HepG2 (cell line): Measurements from ENCODE around the gene CDC42EP3. TPM values are rescaled to one million over a fixed set of nuclear protein-coding genes. Genes with fewer than 3 reads are reported as not detected.

ENCODE experiments used
- ATAC-seq: fragments of 200-7000 bp; cut with Tn5 transposase; 3 replicates; pipeline ENCODE4 v1.9.1; 2020; ENCODE audit warnings: mild to moderate bottlenecking, moderate library complexity
- BruUV-seq: library from RNA; stranded (reverse); fragments of 400-500 nt; replicated peaks from 2 replicates; lab custom pipeline; 2021; lab: Mats Ljungman, UMichigan
- CTCF ChIA-PET: fragments of 300-600 bp; formaldehyde crosslinking; extraction: SDS; loops from one replicate; lab custom pipeline; 2021; ENCODE audit warnings: low total read pairs, inconsistent platforms, low intra/inter-chr PET ratio; lab: Yijun Ruan, JAX
- POLR2A ChIA-PET: fragments of 350-600 bp; sonication (Branson Sonifier 250); formaldehyde crosslinking; loops from one replicate; lab custom pipeline; 2020; ENCODE audit warnings: antibody characterized with exemption, inconsistent platforms; lab: Yijun Ruan, JAX
- DNase-seq: peaks from one replicate; pipeline ENCODE4 v3.0.0-alpha.2; 2015; ENCODE audit warnings: low spot score
- FAIRE-seq: peaks from 3 replicates; lab custom pipeline; 2011; peaks lifted over from hg19 to GRCh38; lab: Jason Lieb, UNC
- H2AFZ ChIP-seq: one replicate; pipeline ENCODE4 v1.6.1; 2011; ENCODE audit warnings: low read length, inconsistent platforms
- H3K27ac ChIP-seq: fragments of 300-600 bp; 3 replicates; pipeline ENCODE4 v1.8.0; 2011; ENCODE audit warnings: mixed run types, mild to moderate bottlenecking, mixed read lengths, low read length, inconsistent platforms; ENCODE audit not compliant: insufficient read depth; ENCODE audit errors: extremely low read length
- H3K27me3 ChIP-seq, 2 experiments: fragments of 200-600 bp in 1 of 2; 2 replicates in 1 of 2; 3 replicates in 1 of 2; pipeline versions ENCODE4 v1.6.0 to v1.8.0; 2011; ENCODE audit warnings: low read length in 2 of 2, mild to moderate bottlenecking in 2 of 2, moderate library complexity in 2 of 2, inconsistent platforms in 1 of 2; ENCODE audit not compliant: insufficient read depth in 2 of 2, control insufficient read depth in 1 of 2
- H3K36me3 ChIP-seq, 2 experiments: fragments of 200-600 bp in 1 of 2; replicated peaks in 1 of 2; 2 replicates in 1 of 2; 3 replicates in 1 of 2; pipeline versions ENCODE4 v1.5.1 to v1.8.0; 2011; ENCODE audit warnings: low read length in 2 of 2, inconsistent platforms in 1 of 2; ENCODE audit not compliant: insufficient read depth in 2 of 2, control insufficient read depth in 1 of 2
- H3K4me1 ChIP-seq: 2 replicates; pipeline ENCODE4 v1.5.1; 2012; ENCODE audit warnings: low read length, inconsistent platforms; ENCODE audit not compliant: insufficient read depth
- H3K4me2 ChIP-seq: 2 replicates; pipeline ENCODE4 v1.6.0; 2011; ENCODE audit warnings: low read depth, low read length, inconsistent platforms
- H3K4me3 ChIP-seq, 3 experiments: fragments of 200-600 bp in 1 of 3; sonication (generic), shearing (Covaris generic) in 1 of 3; replicated peaks in 1 of 3; 2 replicates each; pipeline ENCODE4 v1.5.1; 2011 to 2016; ENCODE audit warnings: low read length in 3 of 3, inconsistent platforms in 2 of 3, low read depth in 2 of 3, mild to moderate bottlenecking in 2 of 3, control low read depth in 1 of 3, mixed read lengths in 1 of 3; ENCODE audit not compliant: insufficient read depth in 1 of 3
- H3K79me2 ChIP-seq: one replicate; pipeline ENCODE4 v1.6.1; 2011; ENCODE audit warnings: low read length, inconsistent platforms; ENCODE audit not compliant: insufficient read depth
- H3K9ac ChIP-seq: 2 replicates; pipeline ENCODE4 v1.6.0; 2011; ENCODE audit warnings: mild to moderate bottlenecking, low read depth, low read length, inconsistent platforms; ENCODE audit not compliant: insufficient read depth
- H3K9me3 ChIP-seq: 2 replicates; pipeline ENCODE4 v1.5.1; 2012; ENCODE audit warnings: mild to moderate bottlenecking, low read length
- H4K20me1 ChIP-seq: 2 replicates; pipeline ENCODE4 v1.6.0; 2011; ENCODE audit warnings: inconsistent platforms, mild to moderate bottlenecking, low read length, moderate library complexity; ENCODE audit not compliant: insufficient read depth
- CREB1 ChIP-seq, 2 experiments: fragments of 450-650 bp in 1 of 2; IDR thresholded peaks; 2 replicates each; pipeline ENCODE4 v1.6.1; 2016 to 2017; ENCODE audit warnings: control low read depth in 1 of 2, mild to moderate bottlenecking in 1 of 2, missing compliant biosample characterization in 1 of 2, missing genetic modification characterization in 1 of 2
- HCFC1 ChIP-seq: fragments of 150-350 bp; IDR thresholded peaks from 2 replicates; pipeline ENCODE4 v1.6.1; 2014; ENCODE audit warnings: low read depth, low read length
- NR3C1 ChIP-seq: sonication (generic); formaldehyde crosslinking; IDR thresholded peaks from 2 replicates; pipeline ENCODE4 v1.4.0; 2020; ENCODE audit warnings: missing genetic modification reagents
- RCOR2 ChIP-seq: IDR thresholded peaks from 2 replicates; pipeline ENCODE4 v1.6.1; 2016; ENCODE audit warnings: missing biosample characterization, missing genetic modification reagents
- SIX4 ChIP-seq: sonication (generic); formaldehyde crosslinking; IDR thresholded peaks from 2 replicates; pipeline ENCODE4 v1.4.0; 2020; ENCODE audit warnings: missing genetic modification reagents
- SRF ChIP-seq: IDR thresholded peaks from 2 replicates; pipeline ENCODE4 v1.6.1; 2011; ENCODE audit warnings: mild to moderate bottlenecking, low read depth, low read length, moderate library complexity
- TSC22D2 ChIP-seq: sonication (generic); formaldehyde crosslinking; IDR thresholded peaks from 2 replicates; pipeline ENCODE4 v1.5.1; 2020; ENCODE audit warnings: missing genetic modification reagents, mild to moderate bottlenecking, borderline replicate concordance
- WIZ ChIP-seq: sonication (generic); formaldehyde crosslinking; IDR thresholded peaks from 2 replicates; pipeline ENCODE4 v1.5.1; 2020; ENCODE audit warnings: mild to moderate bottlenecking, missing genetic modification reagents
- ZFP36L1 ChIP-seq: sonication (generic); formaldehyde crosslinking; IDR thresholded peaks from 2 replicates; pipeline ENCODE4 v1.8.0; 2022; ENCODE audit warnings: mild to moderate bottlenecking, missing genetic modification reagents, moderate library complexity
- ZFP36L2 ChIP-seq: sonication (generic); formaldehyde crosslinking; IDR thresholded peaks from 2 replicates; pipeline ENCODE4 v1.4.0; 2020; ENCODE audit warnings: missing genetic modification reagents
- ZMAT5 ChIP-seq: sonication (generic); formaldehyde crosslinking; IDR thresholded peaks from 2 replicates; pipeline ENCODE4 v1.5.0; 2020; ENCODE audit warnings: mild to moderate bottlenecking, low read depth, missing genetic modification reagents, borderline replicate concordance
- ZNF207 ChIP-seq: fragments of 450-650 bp; IDR thresholded peaks from 2 replicates; pipeline ENCODE4 v1.6.1; 2016; ENCODE audit warnings: antibody characterized with exemption, borderline replicate concordance
- ZNF589 ChIP-seq: sonication (generic); formaldehyde crosslinking; conservative IDR thresholded peaks from 2 replicates; pipeline ENCODE4 v1.8.0; 2022; ENCODE audit warnings: mild to moderate bottlenecking, moderate library complexity, missing genetic modification reagents
- ZNF746 ChIP-seq: sonication (generic); formaldehyde crosslinking; IDR thresholded peaks from 2 replicates; pipeline ENCODE4 v1.8.0; 2022; ENCODE audit warnings: mild to moderate bottlenecking, missing genetic modification reagents
- ZNF773 ChIP-seq: sonication (generic); formaldehyde crosslinking; IDR thresholded peaks from 2 replicates; pipeline ENCODE4 v1.4.0; 2020; ENCODE audit warnings: missing genetic modification reagents, borderline replicate concordance
- ZNF776 ChIP-seq: sonication (generic); formaldehyde crosslinking; IDR thresholded peaks from 2 replicates; pipeline ENCODE4 v1.4.0; 2020; ENCODE audit warnings: mild to moderate bottlenecking, missing genetic modification reagents
- ZNF777 ChIP-seq: sonication (generic); formaldehyde crosslinking; IDR thresholded peaks from 2 replicates; pipeline ENCODE4 v1.4.0; 2020; ENCODE audit warnings: missing genetic modification reagents
- WGBS: methylation state at CpG from one replicate; pipeline ENCODE4 v1.1.6; 2017; ENCODE audit warnings: low lambda C conversion rate; 5-methylcytosine and 5-hydroxymethylcytosine counted together
- in situ Hi-C: cut with HindIII; loops from 2 replicates; pipeline ENCODE4 v1.10.0; 2017; ENCODE audit warnings: low pct_unique_long_range_greater_than_20kb; ENCODE audit not compliant: extremely low pct_ligation_motif_present
- intact Hi-C: fragments of 100-400 bp; cut with micrococcal nuclease; formaldehyde crosslinking; loops from one replicate; pipeline ENCODE4 v1.10.0; 2022; ENCODE audit not compliant: unreplicated experiment
- polyA plus RNA-seq, 8 experiments: library from polyadenylated mRNA; depleted of rRNA in 3 of 8; stranded (reverse) in 7 of 8; unstranded in 1 of 8; fragments of >200 nt; fragmentation: Illumina TruSeq in 4 of 8; extraction: Trizol in 4 of 8; gene quantifications; 2 replicates each; pipeline versions ENCODE4 v1.2.1 to v1.2.3, GENCODE V29; 2011 to 2016; ENCODE audit warnings: low read depth in 4 of 8, missing spikeins in 1 of 8, mixed read lengths in 1 of 8; ENCODE audit not compliant: insufficient read depth in 1 of 8
- total RNA-seq, 5 experiments: library from RNA; depleted of rRNA; stranded (reverse); fragments of >200 nt; fragmentation: Illumina TruSeq; extraction: Trizol; gene quantifications; 2 replicates each; pipeline ENCODE4 v1.2.3, GENCODE V29; 2016; ENCODE audit warnings: low read depth in 1 of 5

CDC42EP3 gene
- total and polyA plus RNA-seq, 2 of the 13 experiments (the other 11 are each of a cell fraction or from before 2014, with no cell fraction given): 0.01 TPM; not detected in 1

- intact Hi-C loops: no loop called here
- peaks cover 8 to 36% of the 10 kb centered on the region in 2 experiments for H3K27me3 ChIP-seq
- no peaks in the 10 kb centered on the region for H3K79me2 ChIP-seq
- H4K20me1 ChIP-seq: no peaks in the 10 kb centered on the region
- no peaks in the 10 kb centered on the region for H3K9me3 ChIP-seq
- 0% methylated on average over 1 of the region's 1 CpG for WGBS
- no peaks in the 10 kb centered on the region for H3K36me3 ChIP-seq
- no peak overlapping the region for H3K4me3 ChIP-seq
- FAIRE-seq (no peak), DNase-seq (no peak), ATAC-seq (no peak)
- H3K27ac ChIP-seq: no peak overlapping the region
- H3K9ac ChIP-seq: no peak overlapping the region
- no TSS peak for BruUV-seq
- ChIA-PET POLR2A (no interaction called here), CTCF (no interaction called here)
- in situ Hi-C loops: no loop called here
- H3K4me2 ChIP-seq: no peak overlapping the region
- no peak for TF ChIP-seq ZNF773
- TF ChIP-seq ZFP36L1: no peak
- no peak for TF ChIP-seq ZFP36L2
- no peak for TF ChIP-seq RCOR2 (CRISPR knock-in tag)
- no peak for TF ChIP-seq WIZ (CRISPR knock-in tag)
- TF ChIP-seq ZNF777 (CRISPR knock-in tag): no peak
- no peak overlapping the region for H2AFZ ChIP-seq
- peaks cover 9% of the 10 kb centered on the region for H3K4me1 ChIP-seq
Observed at GRCh38 chr2:37676274-37676673, 4.8 kb upstream of the CDC42EP3 start.

GRCh38 chr2:37674946-37675345 lies 3.5 kb upstream of the CDC42EP3 start:
- Histone ChIP-seq H3K27ac (no peak overlapping the region), H3K4me3 (no peak overlapping the region), H4K20me1 (no peaks in the 10 kb centered on the region; the same call in 1 of the 2 replicates), H3K4me2 (no peak overlapping the region), H3K9ac (no peak overlapping the region), H3K36me3 (no peaks in the 10 kb centered on the region), H3K79me2 (no peaks in the 10 kb centered on the region), H2AFZ (no peak overlapping the region), H3K4me1 (peaks cover 15% of the 10 kb centered on the region), H3K9me3 (no peaks in the 10 kb centered on the region), H3K27me3 (peaks cover 12 to 46% of the 10 kb centered on the region in 2 experiments)
- TF ChIP-seq SIX4 (CRISPR knock-in tag) (no peak), ZNF746 (CRISPR knock-in tag) (no peak), ZMAT5 (no peak), HCFC1 (no peak), TSC22D2 (no peak), SRF (no peak), ZNF776 (CRISPR knock-in tag) (no peak), ZNF589 (no peak), CREB1 (IDR thresholded peaks at IDR 0.05) (no peak), CREB1 (CRISPR knock-in tag; IDR thresholded peaks at IDR 0.05) (no peak), ZNF207 (no peak), NR3C1 (CRISPR knock-in tag) (no peak)
- CTCF ChIA-PET: no interaction called here
- in situ Hi-C loops (no loop called here), intact Hi-C loops (no loop called here)
- POLR2A ChIA-PET: no interaction called here
- FAIRE-seq: no peak
- BruUV-seq: no TSS peak
- 35% methylated on average over 2 of the region's 2 CpGs for WGBS
- no peak for ATAC-seq
- no peak for DNase-seq
